NCI-H226 (cell line): Measurements from ENCODE around the gene CYB5R3.

Experiments used
- DNase-seq: peaks from one replicate; pipeline ENCODE4 v3.0.0-alpha.2; 2015

The CYB5R3 gene

GRCh38 chr22:42649246-42650099, at the start of gene CYB5R3:
Gene CYB5R3 (minus strand): TSS chr22:42649392. CDS start chr22:42649315, 77 bp downstream.
- DNase-seq, result peak; percentile 55

DNA sequence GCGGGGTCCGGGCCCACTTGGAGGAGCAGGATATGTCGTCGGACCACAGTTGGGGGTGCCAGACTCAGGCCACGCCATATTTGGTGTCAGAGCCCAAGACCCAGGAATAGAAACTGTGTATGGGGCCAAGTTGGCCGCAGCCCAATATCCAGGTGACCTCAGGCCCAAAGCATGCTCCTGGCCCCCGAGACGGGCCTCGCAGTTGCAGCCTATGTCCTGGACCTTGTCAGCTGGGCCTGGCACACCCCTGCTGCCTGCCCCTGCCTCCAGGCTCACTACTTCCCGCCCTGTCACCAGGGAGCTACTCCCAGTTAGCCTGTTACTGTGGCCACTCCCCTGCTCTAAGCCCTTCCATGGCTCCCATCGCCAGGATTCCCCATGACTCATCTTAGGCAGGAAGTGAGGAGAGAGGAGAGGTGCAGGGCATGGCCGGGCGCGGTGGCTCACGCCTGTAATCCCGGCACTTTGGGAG, 48.4 kb upstream of the CYB5R3 start:
- DNase-seq, result peak; percentile 51

DNA sequence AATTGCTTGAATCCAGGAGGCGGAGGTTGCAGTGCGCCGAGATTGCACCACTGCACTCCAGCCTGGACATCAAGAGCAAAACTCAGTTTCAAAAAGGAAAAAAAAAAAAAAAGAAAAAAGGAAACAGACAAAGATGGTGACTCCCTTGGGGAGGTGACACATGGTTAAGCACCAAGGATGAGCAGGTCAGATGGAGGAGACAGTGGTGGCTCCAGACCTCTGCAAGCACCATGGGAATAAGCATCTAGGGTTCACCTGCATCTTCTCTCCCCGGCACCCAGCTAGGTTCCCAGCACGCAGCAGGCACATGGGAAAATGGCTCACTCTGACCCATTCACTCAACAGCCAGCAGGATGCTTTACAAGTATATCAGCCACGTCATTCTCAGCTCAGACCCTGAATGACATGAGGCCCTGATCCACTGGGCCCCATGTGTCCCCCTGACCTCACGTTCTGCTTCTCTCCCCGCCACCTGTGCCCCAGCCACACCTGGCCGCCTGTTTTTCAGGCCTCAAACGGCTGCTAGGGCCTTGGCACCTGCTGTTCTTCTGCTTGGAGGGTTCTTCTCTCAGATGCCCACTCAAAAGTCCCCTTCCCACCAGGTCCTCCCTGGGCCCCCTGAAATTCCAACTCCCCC, 47.3 kb upstream of the CYB5R3 start:
- no peak for DNase-seq

DNA sequence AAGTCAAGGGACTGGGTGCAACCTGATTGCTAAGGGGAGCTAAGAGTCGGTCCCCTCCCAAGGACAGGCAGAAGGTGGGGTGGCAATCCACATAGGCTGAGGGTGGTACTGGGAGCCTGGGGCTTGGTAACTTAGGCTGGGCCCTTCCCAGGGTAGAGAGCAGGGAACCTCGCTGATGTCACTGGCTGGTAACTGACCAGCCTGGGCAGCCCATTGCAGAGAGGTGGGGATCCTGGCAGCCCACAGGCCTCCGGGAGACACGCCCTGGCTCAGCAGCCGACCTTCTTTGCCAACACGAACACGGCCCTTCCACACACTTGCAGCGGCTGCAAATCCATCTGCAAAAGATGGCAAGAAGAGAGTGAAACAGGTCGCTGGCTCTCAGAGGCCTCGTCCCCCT, 46.1 kb upstream of the CYB5R3 start:
- DNase-seq, result no peak

GRCh38 chr22:42693763-42694683, 44.8 kb upstream of the CYB5R3 start:
- no peak for DNase-seq

DNA sequence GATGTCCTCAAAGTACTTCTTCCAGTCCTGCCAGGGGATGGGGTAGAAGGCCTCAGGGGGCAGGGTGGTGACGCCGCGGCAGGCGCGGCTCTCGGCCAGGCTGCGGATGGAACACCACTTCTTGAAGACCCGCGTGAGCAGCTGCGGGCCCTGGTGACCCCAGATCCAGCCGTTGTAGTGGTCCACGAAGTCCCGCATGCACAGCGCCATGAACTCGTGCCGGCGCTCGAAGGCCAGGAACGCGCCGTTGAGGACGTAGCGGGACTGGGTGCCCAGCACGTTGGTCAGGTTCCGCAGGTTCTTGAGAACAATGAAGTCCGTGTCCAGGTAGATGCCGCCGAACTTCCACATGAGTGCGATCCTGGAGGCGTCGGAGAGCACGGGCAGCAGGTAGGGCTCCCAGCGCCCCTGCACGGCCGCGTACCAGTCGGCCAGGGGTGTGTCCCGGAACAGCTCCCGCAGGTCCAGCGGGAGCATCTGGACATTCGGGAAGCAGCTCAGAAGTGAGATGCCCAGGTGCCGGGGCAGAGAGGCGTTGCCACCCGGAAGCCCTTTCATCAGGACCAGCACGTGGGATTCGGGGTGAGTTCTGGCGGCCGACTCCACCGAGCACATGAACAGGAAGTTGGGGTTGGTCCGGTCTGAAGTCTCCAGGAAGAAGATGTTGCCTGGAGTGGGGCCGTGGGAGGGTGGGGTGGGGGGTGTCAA, 44.0 kb upstream of the CYB5R3 start:
- DNase-seq, result no peak

DNA sequence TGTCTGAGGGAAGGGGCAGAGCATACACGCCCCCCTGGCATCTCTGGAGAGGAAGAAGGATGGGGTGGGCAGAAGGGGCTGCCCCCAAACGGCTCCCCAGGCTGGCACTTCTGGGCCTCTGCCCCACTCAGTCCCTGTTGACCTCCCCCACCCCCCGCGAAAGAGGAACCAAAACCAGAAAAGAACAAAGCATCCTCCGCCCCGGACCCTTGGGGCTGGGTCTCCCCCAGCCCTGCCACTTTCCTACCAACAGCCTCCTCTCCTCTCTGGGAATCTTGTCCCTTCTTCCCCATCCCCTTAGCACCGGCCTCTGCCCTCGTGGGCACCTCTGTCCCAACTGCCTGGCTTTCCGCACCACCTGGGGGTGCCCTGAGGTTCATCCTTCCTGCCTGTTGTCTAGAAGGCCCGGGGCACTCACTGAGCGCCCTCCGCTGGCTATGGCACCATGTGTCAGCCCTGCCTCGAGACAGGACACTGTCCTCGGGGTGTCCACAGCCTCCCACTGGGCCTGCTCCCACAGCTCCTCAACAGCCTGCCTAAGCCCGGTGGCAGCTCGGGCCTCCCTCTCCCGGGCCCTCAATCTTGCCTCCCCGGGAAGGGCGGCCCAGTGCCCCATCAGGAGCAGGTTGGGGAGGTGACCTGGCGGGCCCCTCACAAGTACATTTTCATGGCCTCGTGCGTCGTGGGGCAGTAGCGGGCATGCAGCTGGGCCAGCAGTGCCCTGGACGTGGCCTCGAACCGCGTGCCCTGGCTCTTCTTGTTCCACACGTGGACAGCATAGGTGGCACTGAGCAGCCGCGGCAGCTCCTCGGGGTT, 43.3 kb upstream of the CYB5R3 start:
- no peak for DNase-seq

- DNase-seq, result no peak
Observed at GRCh38 chr22:42691440-42691839, 42.2 kb upstream of the CYB5R3 start.

- DNase-seq, result peak; percentile 77
Observed at GRCh38 chr22:42688241-42689211, 39.3 kb upstream of the CYB5R3 start.

GRCh38 chr22:42686756-42687491, 37.7 kb upstream of the CYB5R3 start:
- no peak for DNase-seq

DNA sequence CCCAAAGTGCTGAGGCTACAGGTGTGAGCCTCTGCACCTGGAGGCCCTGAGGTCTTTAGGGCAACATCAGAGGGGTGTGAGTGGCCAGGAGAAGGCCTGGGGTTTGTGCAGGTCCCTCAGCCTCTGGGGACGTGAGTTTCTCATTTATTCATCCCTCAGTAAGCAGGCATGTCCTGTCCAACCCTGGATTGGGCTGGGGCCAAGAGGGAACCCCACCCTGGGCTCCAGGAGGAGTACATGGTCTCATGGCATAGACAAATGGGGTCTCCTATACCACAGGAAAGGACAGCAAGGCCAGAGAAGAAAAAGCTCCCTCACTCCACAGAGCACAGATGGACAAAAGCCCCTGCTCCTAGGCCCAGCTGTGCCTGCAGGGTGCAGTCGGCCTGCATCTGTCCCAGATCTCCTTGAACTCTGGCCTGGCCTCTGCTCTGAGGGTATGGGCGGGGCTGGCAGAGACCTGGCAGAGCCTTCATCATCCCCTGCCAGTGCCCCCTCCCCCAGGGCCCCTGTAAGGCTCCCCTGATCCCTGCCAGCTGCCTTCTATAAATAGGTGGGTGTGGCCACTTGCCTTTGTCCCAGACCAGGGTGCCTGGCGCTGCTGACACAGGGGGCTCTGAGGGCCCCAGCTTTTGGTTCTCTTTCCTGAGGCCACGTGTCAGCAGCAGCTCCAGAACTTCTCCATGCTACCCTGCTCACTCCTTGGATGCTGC, 36.9 kb upstream of the CYB5R3 start:
- no peak for DNase-seq

DNA sequence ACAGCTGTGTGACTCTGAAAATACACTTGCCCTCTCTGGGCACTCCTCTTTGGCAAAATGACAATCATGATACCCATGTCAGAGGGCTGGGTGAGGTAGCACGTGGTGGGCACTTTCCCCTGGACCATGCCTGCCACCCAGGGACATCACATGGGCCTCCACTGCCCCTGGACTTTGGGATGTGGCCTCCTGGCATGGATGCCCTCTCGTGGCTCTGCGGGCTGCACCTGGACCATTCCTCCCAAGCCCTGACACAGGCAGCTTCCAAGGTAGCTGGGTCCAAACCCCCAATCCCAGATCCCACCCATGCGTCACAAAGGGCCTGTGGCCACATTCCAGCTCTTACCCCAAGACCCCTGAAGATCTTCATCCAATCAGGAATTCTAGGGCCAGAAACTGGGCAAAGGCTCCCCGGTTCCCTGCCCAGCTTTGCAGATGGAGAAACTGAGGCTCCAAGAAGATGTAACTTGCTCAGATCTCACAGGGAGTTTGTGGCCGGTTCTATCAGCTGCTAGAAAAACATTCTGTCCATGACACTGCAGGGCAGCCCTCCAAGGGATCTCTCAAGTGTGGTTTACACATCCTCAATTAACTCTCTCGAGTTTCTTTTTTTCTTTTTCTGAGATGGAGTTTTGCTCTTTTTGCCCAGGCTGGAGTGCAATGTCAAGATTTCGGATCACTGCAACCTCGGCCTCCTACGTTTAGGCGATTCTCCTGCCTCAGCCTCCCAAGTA, 35.4 kb upstream of the CYB5R3 start:
- no peak for DNase-seq

- DNase-seq, result no peak
Observed at GRCh38 chr22:42683578-42684283, 34.5 kb upstream of the CYB5R3 start.

DNA sequence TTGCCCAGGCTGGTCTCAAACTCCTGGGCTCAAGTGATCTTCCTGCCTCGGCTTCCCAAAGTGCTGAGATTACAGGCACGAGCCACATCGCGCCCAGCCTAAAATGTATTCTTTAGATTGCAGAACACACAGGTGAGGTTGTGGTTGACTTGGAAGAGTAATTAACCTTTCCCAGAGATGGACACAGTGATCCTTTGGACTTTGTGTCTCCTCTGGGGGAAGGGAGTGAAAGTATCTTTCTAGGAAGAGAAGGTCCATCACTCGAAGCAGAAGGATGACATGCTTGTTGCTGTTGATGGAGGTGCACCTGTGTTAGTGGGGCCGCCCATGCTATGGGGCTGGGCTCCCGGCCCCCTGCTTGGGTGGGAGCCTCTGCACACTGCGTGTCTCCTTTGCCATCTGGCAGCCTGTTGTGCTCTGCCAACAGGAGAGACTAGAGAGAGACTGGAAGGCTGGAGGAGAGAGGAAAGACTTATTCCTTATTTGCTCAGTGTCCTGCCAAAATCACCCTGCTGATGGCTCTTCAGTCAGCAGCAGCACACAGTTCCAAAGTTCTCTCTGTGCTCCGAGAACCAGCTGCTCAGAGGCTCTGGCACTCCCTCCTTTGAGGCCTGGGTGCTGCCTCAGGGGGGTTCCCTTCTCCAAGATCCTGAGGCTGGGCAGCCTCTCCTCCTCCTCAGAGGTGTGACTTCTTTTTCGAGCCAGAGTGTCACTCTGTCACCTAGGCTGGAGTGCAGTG, 33.1 kb upstream of the CYB5R3 start:
- no peak for DNase-seq

GRCh38 chr22:42680648-42681047, 31.5 kb upstream of the CYB5R3 start:
- peak; percentile 66 for DNase-seq

DNA sequence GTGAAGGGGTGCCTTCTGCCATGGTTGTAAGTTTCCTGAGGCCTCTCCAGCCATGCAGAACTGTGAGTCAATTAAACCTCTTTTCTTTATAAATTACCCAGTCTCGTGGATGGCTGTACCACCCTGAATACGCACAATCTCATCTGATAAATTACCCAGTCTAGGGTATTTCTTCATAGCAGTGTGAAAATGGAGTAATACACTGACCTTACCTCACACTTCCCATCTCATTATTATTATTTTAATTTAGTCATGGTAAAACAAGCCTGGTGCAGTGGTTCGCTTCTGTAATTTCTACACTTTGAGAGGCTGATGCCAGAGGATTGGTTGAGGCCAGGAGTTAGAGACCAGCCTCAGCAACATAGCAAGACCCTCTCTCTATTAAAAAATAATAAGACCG, 30.5 kb upstream of the CYB5R3 start:
- DNase-seq, result no peak

- DNase-seq, result no peak
Observed at GRCh38 chr22:42678894-42679293, 29.7 kb upstream of the CYB5R3 start.
